ENCODE measurements around the gene FAU.

The FAU gene

GRCh38 chr11:65102142-65103095, 19.5 kb downstream of the FAU start (continued):
- TF ChIP-seq, protein P1, sequence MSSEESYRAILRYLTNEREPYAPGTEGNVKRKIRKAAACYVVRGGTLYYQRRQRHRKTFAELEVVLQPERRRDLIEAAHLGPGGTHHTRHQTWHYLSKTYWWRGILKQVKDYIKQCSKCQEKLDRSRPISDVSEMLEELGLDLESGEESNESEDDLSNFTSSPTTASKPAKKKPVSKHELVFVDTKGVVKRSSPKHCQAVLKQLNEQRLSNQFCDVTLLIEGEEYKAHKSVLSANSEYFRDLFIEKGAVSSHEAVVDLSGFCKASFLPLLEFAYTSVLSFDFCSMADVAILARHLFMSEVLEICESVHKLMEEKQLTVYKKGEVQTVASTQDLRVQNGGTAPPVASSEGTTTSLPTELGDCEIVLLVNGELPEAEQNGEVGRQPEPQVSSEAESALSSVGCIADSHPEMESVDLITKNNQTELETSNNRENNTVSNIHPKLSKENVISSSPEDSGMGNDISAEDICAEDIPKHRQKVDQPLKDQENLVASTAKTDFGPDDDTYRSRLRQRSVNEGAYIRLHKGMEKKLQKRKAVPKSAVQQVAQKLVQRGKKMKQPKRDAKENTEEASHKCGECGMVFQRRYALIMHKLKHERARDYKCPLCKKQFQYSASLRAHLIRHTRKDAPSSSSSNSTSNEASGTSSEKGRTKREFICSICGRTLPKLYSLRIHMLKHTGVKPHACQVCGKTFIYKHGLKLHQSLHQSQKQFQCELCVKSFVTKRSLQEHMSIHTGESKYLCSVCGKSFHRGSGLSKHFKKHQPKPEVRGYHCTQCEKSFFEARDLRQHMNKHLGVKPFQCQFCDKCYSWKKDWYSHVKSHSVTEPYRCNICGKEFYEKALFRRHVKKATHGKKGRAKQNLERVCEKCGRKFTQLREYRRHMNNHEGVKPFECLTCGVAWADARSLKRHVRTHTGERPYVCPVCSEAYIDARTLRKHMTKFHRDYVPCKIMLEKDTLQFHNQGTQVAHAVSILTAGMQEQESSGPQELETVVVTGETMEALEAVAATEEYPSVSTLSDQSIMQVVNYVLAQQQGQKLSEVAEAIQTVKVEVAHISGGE (tag by site-specific recombination; conservative IDR thresholded peaks at IDR 0.05; ENCODE audit: low read depth) = no peak
- TF ChIP-seq ZNF600 (tag by site-specific recombination; IDR thresholded peaks at IDR 0.05) = peak; percentile 87
- TF ChIP-seq ZNF580 (tag by site-specific recombination; IDR thresholded peaks at IDR 0.05) = peak; percentile 60; the same call in 1 of the 2 replicates
- TF ChIP-seq ZNF423 (tag by site-specific recombination; IDR thresholded peaks at IDR 0.05) = no peak
- peak; percentile 60; the same call in 1 of the 2 replicates for TF ChIP-seq SP7 (tag by site-specific recombination; IDR thresholded peaks at IDR 0.05)
- TF ChIP-seq ZNF16 (tag by site-specific recombination; IDR thresholded peaks at IDR 0.05; ENCODE audit: low read depth) = no peak
- TF ChIP-seq ZNF174 (tag by site-specific recombination; IDR thresholded peaks at IDR 0.05) = no peak
- TF ChIP-seq ZNF223 (tag by site-specific recombination; IDR thresholded peaks at IDR 0.05) = no peak
- no peak for TF ChIP-seq ZNF48 (tag by site-specific recombination; IDR thresholded peaks at IDR 0.05)
- TF ChIP-seq ZNF785 (tag by site-specific recombination; IDR thresholded peaks at IDR 0.05) = no peak
- TF ChIP-seq ZNF112 (tag by site-specific recombination; IDR thresholded peaks at IDR 0.05) = no peak
- TF ChIP-seq, protein P2, sequence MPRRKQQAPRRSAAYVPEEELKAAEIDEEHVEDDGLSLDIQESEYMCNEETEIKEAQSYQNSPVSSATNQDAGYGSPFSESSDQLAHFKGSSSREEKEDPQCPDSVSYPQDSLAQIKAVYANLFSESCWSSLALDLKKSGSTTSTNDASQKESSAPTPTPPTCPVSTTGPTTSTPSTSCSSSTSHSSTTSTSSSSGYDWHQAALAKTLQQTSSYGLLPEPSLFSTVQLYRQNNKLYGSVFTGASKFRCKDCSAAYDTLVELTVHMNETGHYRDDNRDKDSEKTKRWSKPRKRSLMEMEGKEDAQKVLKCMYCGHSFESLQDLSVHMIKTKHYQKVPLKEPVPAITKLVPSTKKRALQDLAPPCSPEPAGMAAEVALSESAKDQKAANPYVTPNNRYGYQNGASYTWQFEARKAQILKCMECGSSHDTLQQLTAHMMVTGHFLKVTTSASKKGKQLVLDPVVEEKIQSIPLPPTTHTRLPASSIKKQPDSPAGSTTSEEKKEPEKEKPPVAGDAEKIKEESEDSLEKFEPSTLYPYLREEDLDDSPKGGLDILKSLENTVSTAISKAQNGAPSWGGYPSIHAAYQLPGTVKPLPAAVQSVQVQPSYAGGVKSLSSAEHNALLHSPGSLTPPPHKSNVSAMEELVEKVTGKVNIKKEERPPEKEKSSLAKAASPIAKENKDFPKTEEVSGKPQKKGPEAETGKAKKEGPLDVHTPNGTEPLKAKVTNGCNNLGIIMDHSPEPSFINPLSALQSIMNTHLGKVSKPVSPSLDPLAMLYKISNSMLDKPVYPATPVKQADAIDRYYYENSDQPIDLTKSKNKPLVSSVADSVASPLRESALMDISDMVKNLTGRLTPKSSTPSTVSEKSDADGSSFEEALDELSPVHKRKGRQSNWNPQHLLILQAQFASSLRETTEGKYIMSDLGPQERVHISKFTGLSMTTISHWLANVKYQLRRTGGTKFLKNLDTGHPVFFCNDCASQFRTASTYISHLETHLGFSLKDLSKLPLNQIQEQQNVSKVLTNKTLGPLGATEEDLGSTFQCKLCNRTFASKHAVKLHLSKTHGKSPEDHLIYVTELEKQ (tag by site-specific recombination; IDR thresholded peaks at IDR 0.05; ENCODE audit: borderline replicate concordance) = peak; percentile 36; the same call in 1 of the 2 replicates
- no peak for TF ChIP-seq ZNF202 (tag by site-specific recombination; IDR thresholded peaks at IDR 0.05; ENCODE audit: borderline replicate concordance)
- TF ChIP-seq ZSCAN5A (tag by site-specific recombination; IDR thresholded peaks at IDR 0.05) = no peak
- TF ChIP-seq, protein P3, sequence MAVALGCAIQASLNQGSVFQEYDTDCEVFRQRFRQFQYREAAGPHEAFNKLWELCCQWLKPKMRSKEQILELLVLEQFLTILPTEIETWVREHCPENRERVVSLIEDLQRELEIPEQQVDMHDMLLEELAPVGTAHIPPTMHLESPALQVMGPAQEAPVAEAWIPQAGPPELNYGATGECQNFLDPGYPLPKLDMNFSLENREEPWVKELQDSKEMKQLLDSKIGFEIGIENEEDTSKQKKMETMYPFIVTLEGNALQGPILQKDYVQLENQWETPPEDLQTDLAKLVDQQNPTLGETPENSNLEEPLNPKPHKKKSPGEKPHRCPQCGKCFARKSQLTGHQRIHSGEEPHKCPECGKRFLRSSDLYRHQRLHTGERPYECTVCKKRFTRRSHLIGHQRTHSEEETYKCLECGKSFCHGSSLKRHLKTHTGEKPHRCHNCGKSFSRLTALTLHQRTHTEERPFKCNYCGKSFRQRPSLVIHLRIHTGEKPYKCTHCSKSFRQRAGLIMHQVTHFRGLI (tag by site-specific recombination; IDR thresholded peaks at IDR 0.05) = peak; percentile 81; the same call in 1 of the 2 replicates
- TF ChIP-seq ZNF23 (tag by site-specific recombination; IDR thresholded peaks at IDR 0.05; ENCODE audit: borderline replicate concordance) = no peak
- TF ChIP-seq, protein P4, sequence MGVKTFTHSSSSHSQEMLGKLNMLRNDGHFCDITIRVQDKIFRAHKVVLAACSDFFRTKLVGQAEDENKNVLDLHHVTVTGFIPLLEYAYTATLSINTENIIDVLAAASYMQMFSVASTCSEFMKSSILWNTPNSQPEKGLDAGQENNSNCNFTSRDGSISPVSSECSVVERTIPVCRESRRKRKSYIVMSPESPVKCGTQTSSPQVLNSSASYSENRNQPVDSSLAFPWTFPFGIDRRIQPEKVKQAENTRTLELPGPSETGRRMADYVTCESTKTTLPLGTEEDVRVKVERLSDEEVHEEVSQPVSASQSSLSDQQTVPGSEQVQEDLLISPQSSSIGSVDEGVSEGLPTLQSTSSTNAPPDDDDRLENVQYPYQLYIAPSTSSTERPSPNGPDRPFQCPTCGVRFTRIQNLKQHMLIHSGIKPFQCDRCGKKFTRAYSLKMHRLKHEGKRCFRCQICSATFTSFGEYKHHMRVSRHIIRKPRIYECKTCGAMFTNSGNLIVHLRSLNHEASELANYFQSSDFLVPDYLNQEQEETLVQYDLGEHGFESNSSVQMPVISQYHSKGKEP (tag by site-specific recombination; IDR thresholded peaks at IDR 0.05) = peak; percentile 33; the same call in 1 of the 2 replicates
- peak; percentile 73 for TF ChIP-seq ZNF10 (tag by site-specific recombination; IDR thresholded peaks at IDR 0.05)
- TF ChIP-seq ZNF214 (tag by site-specific recombination; IDR thresholded peaks at IDR 0.05; ENCODE audit: borderline replicate concordance) = no peak
- no peak for TF ChIP-seq ZBTB7A (tag by site-specific recombination; IDR thresholded peaks at IDR 0.05; ENCODE audit: low read depth)
- TF ChIP-seq ZNF354C (tag by site-specific recombination; IDR thresholded peaks at IDR 0.05; ENCODE audit: borderline replicate concordance, low read depth) = no peak
- TF ChIP-seq ZNF19 (tag by site-specific recombination; IDR thresholded peaks at IDR 0.05; ENCODE audit: low read depth) = no peak
- no peak for TF ChIP-seq ZNF555 (tag by site-specific recombination; conservative IDR thresholded peaks at IDR 0.05)
- no peak for TF ChIP-seq ZFP69B (tag by site-specific recombination; IDR thresholded peaks at IDR 0.05)
- no peak for TF ChIP-seq ZNF514 (tag by site-specific recombination; IDR thresholded peaks at IDR 0.05)
- no peak for TF ChIP-seq ZNF404 (tag by site-specific recombination; IDR thresholded peaks at IDR 0.05)
- TF ChIP-seq GLIS1 (tag by site-specific recombination; IDR thresholded peaks at IDR 0.05) = peak; percentile 85

Data from HEK293 (cell line).